ENCODE data around the gene NCKAP1. TPM values are rescaled to one million over a fixed set of nuclear protein-coding genes. Genes with fewer than 3 reads are reported as not detected.

Gene NCKAP1
- total RNA-seq (100 to 1,000 TPM; 160 to 206 (median 181) TPM), polyA plus RNA-seq (10 to 100 TPM; 39.6 to 53.6 (median 40.8) TPM)

GRCh38 chr2:183038341-183039300 is at the start of gene NCKAP1:
NCKAP1 (minus strand) TSS chr2:183038457; CDS start chr2:183038099, 358 bp downstream.
- no peaks in the 10 kb centered on the region for H3K36me3 ChIP-seq
- TF ChIP-seq EP300 (IDR thresholded peaks at IDR 0.05) (no peak), POLR2A (IDR thresholded peaks at IDR 0.05) (no peak), POLR2AphosphoS5 (IDR thresholded peaks at IDR 0.05) (peak; percentile 61 to 81 (median 72)), CTCF (IDR thresholded peaks at IDR 0.05) (peak; percentile 28 to 97 (median 33))
- peak; percentile 95 for DNase-seq
- WGBS, 2 donors, result 2% methylated on average over 68 of the region's 68 CpGs
- no peaks in the 10 kb centered on the region for H3K9me3 ChIP-seq
- intact Hi-C loops (cut with DNase I), result loop anchor here (1.0 to 2.0 kb wide), 2 partner anchors 40 to 86 kb away; partner anchors contain the start of genes DUSP19 and NUP35
- no peaks in the 10 kb centered on the region for H3K27me3 ChIP-seq
- peak within 1 kb of the TSS; percentile 96 to 99 (median 99) for H3K27ac ChIP-seq
- peak within 1 kb of the TSS; percentile 71 to 97 (median 88) for H3K4me3 ChIP-seq
- peaks cover 0 to 43% (median 36%) of the 10 kb centered on the region in 4 donors for H3K4me1 ChIP-seq

GRCh38 chr2:183081911-183082310 is 43.7 kb upstream of the NCKAP1 start:
- H3K4me3 ChIP-seq, result no peak overlapping the region
- H3K9me3 ChIP-seq, result no peaks in the 10 kb centered on the region
- TF ChIP-seq POLR2A (IDR thresholded peaks at IDR 0.05) (no peak), POLR2AphosphoS5 (IDR thresholded peaks at IDR 0.05) (no peak), CTCF (IDR thresholded peaks at IDR 0.05) (no peak)
- H3K27me3 ChIP-seq, result no peaks in the 10 kb centered on the region
- intact Hi-C loops (cut with DNase I), result no loop called here
- H3K4me1 ChIP-seq, result peaks cover 0 to 20% (median 9%) of the 10 kb centered on the region in 4 donors
- H3K27ac ChIP-seq, result no peak overlapping the region
- no peak for DNase-seq
- 17 to 53% methylated on average over 1 of the region's 1 CpG for WGBS, 2 donors
- H3K36me3 ChIP-seq, result no peaks in the 10 kb centered on the region

DNA sequence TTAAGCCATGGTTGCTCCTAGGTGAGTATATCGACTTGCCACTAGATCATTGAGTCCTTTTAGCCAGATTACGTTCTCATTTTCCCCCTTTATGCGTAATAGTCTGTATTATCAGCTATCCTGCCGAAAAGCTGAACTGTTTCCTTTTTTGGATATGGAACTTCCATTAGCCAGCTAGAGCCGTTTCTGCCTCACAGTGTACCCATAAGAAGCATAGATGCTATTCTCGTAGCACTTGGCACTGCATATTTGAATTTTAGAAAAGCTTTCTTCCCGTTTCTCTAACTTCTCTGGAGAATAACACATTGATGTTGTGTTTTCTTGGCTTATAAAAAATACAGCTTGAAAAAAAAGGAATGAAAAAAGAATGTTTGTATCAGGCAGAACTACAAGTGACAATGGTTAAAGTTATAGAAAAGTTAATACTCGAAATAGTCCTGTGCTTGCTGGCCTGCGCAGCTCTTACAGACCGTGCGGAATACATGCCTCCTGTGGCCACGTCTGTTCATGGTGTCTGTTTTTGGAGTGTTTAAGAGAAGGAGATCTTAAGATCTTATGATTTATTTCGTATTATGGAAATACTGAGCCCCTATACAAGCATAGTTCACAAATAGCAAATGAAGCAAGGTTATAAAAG is 41.0 kb upstream of the NCKAP1 start:
- no peaks in the 10 kb centered on the region for H3K27me3 ChIP-seq

More for the DNA sequence above, 41.0 kb upstream of the NCKAP1 start:
- 19 to 34% methylated on average over 13 of the region's 13 CpGs for WGBS, 2 donors
- Histone ChIP-seq H3K4me3 (peak overlapping the region; percentile 56 to 83 (median 72)), H3K36me3 (no peaks in the 10 kb centered on the region), H3K9me3 (no peaks in the 10 kb centered on the region), H3K4me1 (peaks cover 0 to 20% (median 9%) of the 10 kb centered on the region in 4 donors), H3K27ac (peak overlapping the region; percentile 86 to 97 (median 90))
- no peak for DNase-seq
- intact Hi-C loops (cut with DNase I), result loop anchor here (1.0 kb wide), 1 partner anchor 44 kb away; no protein-coding TSS in a partner anchor
- peak in 1 of 4 experiments; percentile 12 for TF ChIP-seq CTCF (IDR thresholded peaks at IDR 0.05)
- no peak for TF ChIP-seq POLR2AphosphoS5 (IDR thresholded peaks at IDR 0.05)

All from sigmoid colon (tissue), 7 donors.